Lower lobe of right lung (tissue), 2 donors: Measurements from ENCODE around the gene GALNT2. TPM values are rescaled to one million over a fixed set of nuclear protein-coding genes. Genes with fewer than 3 reads are reported as not detected.

Experiments used
- ATAC-seq, 2 donors: fragments of 200-7000 bp; cut with Tn5 transposase; one replicate each; pipeline ENCODE4 v1.9.1; 2020 to 2022; ENCODE audit warnings: mild to moderate bottlenecking in 2 of 2, moderate library complexity in 2 of 2
- DNase-seq: peaks from one replicate; pipeline ENCODE4 v3.0.0-alpha.2; 2020
- H3K27ac ChIP-seq: fragments of 200-600 bp; one replicate; pipeline ENCODE4 v1.8.0; 2022
- H3K27me3 ChIP-seq: fragments of 200-600 bp; one replicate; pipeline ENCODE4 v1.8.0; 2022; ENCODE audit warnings: low read depth
- H3K36me3 ChIP-seq: fragments of 200-600 bp; one replicate; pipeline ENCODE4 v1.8.0; 2022; ENCODE audit warnings: mild to moderate bottlenecking
- H3K4me1 ChIP-seq: fragments of 200-600 bp; one replicate; pipeline ENCODE4 v1.8.0; 2022
- H3K4me3 ChIP-seq: fragments of 200-600 bp; one replicate; pipeline ENCODE4 v1.8.0; 2022; ENCODE audit warnings: mild to moderate bottlenecking
- H3K9me3 ChIP-seq: fragments of 200-600 bp; one replicate; pipeline ENCODE4 v1.8.0; 2022
- intact Hi-C: fragments of 100-400 bp; cut with DNase I; formaldehyde crosslinking; loops from one replicate; pipeline ENCODE4 v1.11.0; 2022
- total RNA-seq: library from RNA; stranded (reverse); fragmentation: NEBNext Ultra II Directional; extraction: Animal tissue kit (Norgen Biotek cat#: 25700); gene quantifications from one replicate; pipeline ENCODE4 v1.2.1, GENCODE V29; 2021
- TF ChIP-seq, protein P1 (sequence below): fragments of 200-600 bp; IDR thresholded peaks from one replicate; pipeline ENCODE4 v1.8.0; 2022; ENCODE audit warnings: antibody characterized with exemption, mild to moderate bottlenecking
- donor health status: DM: no; HTN: yes; CAD: no; lungs with severe emphysema.

GALNT2 gene
- total RNA-seq, 1 donor from 2014 or later, result 48.0 TPM

DNA sequence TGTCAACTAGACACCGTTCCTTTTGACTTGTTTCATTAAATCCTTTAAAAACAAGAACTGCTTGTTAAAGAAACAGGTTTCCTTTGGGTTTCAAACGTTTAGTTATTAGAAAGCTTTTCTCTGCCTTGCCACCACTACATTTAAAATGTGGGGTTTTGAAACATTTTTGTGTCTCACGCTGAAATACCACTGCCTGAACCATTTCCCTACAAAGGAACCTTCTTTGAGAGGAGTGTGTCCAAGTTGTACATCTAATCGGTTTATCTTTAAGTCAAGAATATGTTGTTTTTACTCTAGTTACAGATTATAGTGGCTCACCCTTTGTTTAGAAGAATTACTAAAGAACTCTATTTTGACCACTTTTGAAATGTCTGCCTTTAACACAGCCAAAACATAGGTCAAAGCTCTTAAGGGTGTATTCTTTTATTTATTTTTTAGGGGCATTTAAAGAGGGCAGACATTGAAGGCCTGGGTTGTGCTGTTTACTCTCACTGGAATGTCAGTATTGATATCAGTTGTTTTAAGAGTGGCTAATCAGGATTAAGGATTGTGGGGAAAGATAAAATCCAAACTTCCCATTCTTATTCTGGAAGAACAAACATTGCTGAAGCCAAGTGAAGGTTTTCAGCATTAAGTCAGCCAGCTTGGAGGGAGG, 143.4 kb downstream of the GALNT2 start:
- no peaks in the 10 kb centered on the region for H3K9me3 ChIP-seq
- TF ChIP-seq, protein P1, sequence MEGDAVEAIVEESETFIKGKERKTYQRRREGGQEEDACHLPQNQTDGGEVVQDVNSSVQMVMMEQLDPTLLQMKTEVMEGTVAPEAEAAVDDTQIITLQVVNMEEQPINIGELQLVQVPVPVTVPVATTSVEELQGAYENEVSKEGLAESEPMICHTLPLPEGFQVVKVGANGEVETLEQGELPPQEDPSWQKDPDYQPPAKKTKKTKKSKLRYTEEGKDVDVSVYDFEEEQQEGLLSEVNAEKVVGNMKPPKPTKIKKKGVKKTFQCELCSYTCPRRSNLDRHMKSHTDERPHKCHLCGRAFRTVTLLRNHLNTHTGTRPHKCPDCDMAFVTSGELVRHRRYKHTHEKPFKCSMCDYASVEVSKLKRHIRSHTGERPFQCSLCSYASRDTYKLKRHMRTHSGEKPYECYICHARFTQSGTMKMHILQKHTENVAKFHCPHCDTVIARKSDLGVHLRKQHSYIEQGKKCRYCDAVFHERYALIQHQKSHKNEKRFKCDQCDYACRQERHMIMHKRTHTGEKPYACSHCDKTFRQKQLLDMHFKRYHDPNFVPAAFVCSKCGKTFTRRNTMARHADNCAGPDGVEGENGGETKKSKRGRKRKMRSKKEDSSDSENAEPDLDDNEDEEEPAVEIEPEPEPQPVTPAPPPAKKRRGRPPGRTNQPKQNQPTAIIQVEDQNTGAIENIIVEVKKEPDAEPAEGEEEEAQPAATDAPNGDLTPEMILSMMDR, result no peak
- DNase-seq (no peak), ATAC-seq (peak in 1 of 2 donors; percentile 8)
- peaks cover 65% of the 10 kb centered on the region for H3K4me1 ChIP-seq
- no peaks in the 10 kb centered on the region for H3K36me3 ChIP-seq
- no peak overlapping the region for H3K4me3 ChIP-seq
- H3K27me3 ChIP-seq, result no peaks in the 10 kb centered on the region
- intact Hi-C loops, result no loop called here
- peak overlapping the region; percentile 46 for H3K27ac ChIP-seq

GRCh38 chr1:230210981-230211336, 143.9 kb downstream of the GALNT2 start:
- peak overlapping the region; percentile 46 for H3K27ac ChIP-seq
- H3K4me1 ChIP-seq, result peaks cover 65% of the 10 kb centered on the region
- no peaks in the 10 kb centered on the region for H3K9me3 ChIP-seq
- intact Hi-C loops, result no loop called here
- ATAC-seq (no peak), DNase-seq (no peak)
- H3K36me3 ChIP-seq, result no peaks in the 10 kb centered on the region
- no peaks in the 10 kb centered on the region for H3K27me3 ChIP-seq
- TF ChIP-seq, protein P1, result no peak
- H3K4me3 ChIP-seq, result no peak overlapping the region

GRCh38 chr1:230211436-230212145, 144.6 kb downstream of the GALNT2 start:
- Histone ChIP-seq H3K27me3 (no peaks in the 10 kb centered on the region), H3K36me3 (no peaks in the 10 kb centered on the region), H3K4me3 (no peak overlapping the region), H3K27ac (peak overlapping the region; percentile 46), H3K9me3 (no peaks in the 10 kb centered on the region), H3K4me1 (peaks cover 59% of the 10 kb centered on the region)
- ATAC-seq (no peak), DNase-seq (no peak)
- TF ChIP-seq, protein P1, result no peak
- intact Hi-C loops, result no loop called here

GRCh38 chr1:230212405-230212936, 145.4 kb downstream of the GALNT2 start:
- peak in 1 of 2 donors; percentile 26 for ATAC-seq
- H3K27me3 ChIP-seq, result no peaks in the 10 kb centered on the region
- intact Hi-C loops, result no loop called here
- peaks cover 56% of the 10 kb centered on the region for H3K4me1 ChIP-seq
- no peak overlapping the region for H3K4me3 ChIP-seq
- TF ChIP-seq, protein P1, result no peak
- H3K27ac ChIP-seq, result peak overlapping the region; percentile 43
- H3K36me3 ChIP-seq, result no peaks in the 10 kb centered on the region
- H3K9me3 ChIP-seq, result no peaks in the 10 kb centered on the region
- no peak for DNase-seq

GRCh38 chr1:230215031-230215430, 148.0 kb downstream of the GALNT2 start:
- no peak overlapping the region for H3K4me3 ChIP-seq
- ATAC-seq (peak; percentile 80 to 88), DNase-seq (no peak)
- intact Hi-C loops, result no loop called here
- H3K9me3 ChIP-seq, result no peaks in the 10 kb centered on the region
- H3K36me3 ChIP-seq, result no peaks in the 10 kb centered on the region
- TF ChIP-seq, protein P1, result peak; percentile 57
- peaks cover 48% of the 10 kb centered on the region for H3K4me1 ChIP-seq
- peak overlapping the region; percentile 51 for H3K27ac ChIP-seq
- no peaks in the 10 kb centered on the region for H3K27me3 ChIP-seq
